HG03066 (cell line): Measurements from ENCODE around the gene RBM4B.
A peak's percentile ranks its signal among the peaks of the same experiment; 100 is the strongest.

Experiments
- ATAC-seq: cut with Tn5 transposase; IDR thresholded peaks from one replicate; pipeline ENCODE4 v1.9.1; 2021; ENCODE audit warnings: low read depth; ENCODE audit not compliant: unreplicated experiment

RBM4B gene

GRCh38 chr11:66707486-66707885 lies 29.8 kb upstream of the RBM4B start:
- ATAC-seq, result no peak

- no peak for ATAC-seq
These were observed 29.3 kb upstream of the RBM4B start for GRCh38 chr11:66706989-66707388.

- no peak for ATAC-seq
These were observed 28.1 kb upstream of the RBM4B start for GRCh38 chr11:66705587-66706335.

GRCh38 chr11:66704659-66705360 lies 27.1 kb upstream of the RBM4B start:
- no peak for ATAC-seq

- ATAC-seq, result no peak
These were observed 23.9 kb upstream of the RBM4B start for GRCh38 chr11:66701432-66702240.

GRCh38 chr11:66700742-66701141 lies 23.1 kb upstream of the RBM4B start:
- no peak for ATAC-seq

GRCh38 chr11:66700337-66700736 lies 22.6 kb upstream of the RBM4B start:
- no peak for ATAC-seq

- ATAC-seq, result no peak
These were observed 20.8 kb upstream of the RBM4B start for GRCh38 chr11:66698491-66698890.

- ATAC-seq, result no peak
These were observed 20.3 kb upstream of the RBM4B start for GRCh38 chr11:66697988-66698387.

GRCh38 chr11:66696146-66696545 lies 18.5 kb upstream of the RBM4B start:
- no peak for ATAC-seq

- ATAC-seq, result peak; percentile 54
These were observed 17.1 kb upstream of the RBM4B start for GRCh38 chr11:66694732-66695207.

- no peak for ATAC-seq
These were observed 16.3 kb upstream of the RBM4B start for GRCh38 chr11:66694056-66694410.

- no peak for ATAC-seq
These were observed 15.8 kb upstream of the RBM4B start for GRCh38 chr11:66693356-66694055.

GRCh38 chr11:66692871-66693331 lies 15.2 kb upstream of the RBM4B start:
- ATAC-seq, result no peak

- ATAC-seq, result no peak
These were observed 14.8 kb upstream of the RBM4B start for GRCh38 chr11:66692446-66692845.

GRCh38 chr11:66691311-66691980 lies 13.8 kb upstream of the RBM4B start:
- no peak for ATAC-seq

- no peak for ATAC-seq
These were observed 12.2 kb upstream of the RBM4B start for GRCh38 chr11:66689661-66690590.

- ATAC-seq, result no peak
These were observed 11.2 kb upstream of the RBM4B start for GRCh38 chr11:66688561-66689534.
